NCI-H1930 (cell line): ENCODE measurements around the gene AADAC.
"Not testable (repeated sequence)": the region's sequence is repeated elsewhere in the genome, so short reads cannot be mapped to it uniquely, and the experiment has no call there.

ENCODE experiments used
- DNase-seq, 2 experiments: peaks; one replicate each; lab custom pipeline; 2025; lab: John Stamatoyannopoulos, UW

Gene AADAC

GRCh38 chr3:151813799-151814198 lies at the start of gene AADAC:
TSS of gene AADAC (plus strand) at chr3:151814116. CDS start at chr3:151814163, 47 bp downstream.
- no peak for DNase-seq

DNA sequence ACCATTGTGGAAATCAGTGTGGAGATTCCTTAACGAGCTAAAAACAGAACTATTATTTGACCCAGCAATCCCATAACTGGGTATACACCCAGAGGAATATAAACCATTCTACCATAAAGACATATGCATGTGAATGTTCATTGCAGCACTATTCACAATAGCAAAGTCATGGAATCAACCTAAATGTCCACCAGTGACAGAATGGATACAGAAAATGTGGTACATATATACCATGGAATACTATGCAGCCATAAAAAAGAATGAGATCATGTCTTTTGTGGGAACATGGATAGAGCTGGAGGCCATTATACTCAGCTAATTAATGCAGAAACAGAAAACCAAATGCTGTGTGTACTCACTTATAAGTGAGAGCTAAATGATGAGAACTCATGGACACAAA lies 49.2 kb upstream of the AADAC start:
- not testable (repeated sequence) for DNase-seq

- no peak for DNase-seq
These were observed 48.2 kb upstream of the AADAC start for GRCh38 chr3:151765685-151766084.

DNA sequence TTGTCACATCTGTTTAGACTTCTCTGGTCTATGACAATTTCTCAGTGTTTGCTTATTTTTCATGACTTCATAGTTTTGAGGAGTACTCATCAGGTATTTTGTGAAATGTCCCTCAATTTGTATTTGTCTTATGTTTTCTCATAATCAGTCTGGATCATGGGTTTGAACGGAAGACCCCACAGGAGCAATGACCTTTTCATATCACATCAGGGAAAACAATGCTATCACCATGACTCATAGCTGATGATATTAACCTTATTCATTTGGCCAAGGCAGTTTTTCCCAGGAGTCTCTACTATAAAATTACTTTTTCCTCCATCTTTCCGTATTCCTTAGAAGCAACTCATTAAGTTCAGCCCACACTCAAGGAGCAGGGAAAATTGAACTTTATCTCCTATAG lies 47.5 kb upstream of the AADAC start:
- no peak for DNase-seq

DNA sequence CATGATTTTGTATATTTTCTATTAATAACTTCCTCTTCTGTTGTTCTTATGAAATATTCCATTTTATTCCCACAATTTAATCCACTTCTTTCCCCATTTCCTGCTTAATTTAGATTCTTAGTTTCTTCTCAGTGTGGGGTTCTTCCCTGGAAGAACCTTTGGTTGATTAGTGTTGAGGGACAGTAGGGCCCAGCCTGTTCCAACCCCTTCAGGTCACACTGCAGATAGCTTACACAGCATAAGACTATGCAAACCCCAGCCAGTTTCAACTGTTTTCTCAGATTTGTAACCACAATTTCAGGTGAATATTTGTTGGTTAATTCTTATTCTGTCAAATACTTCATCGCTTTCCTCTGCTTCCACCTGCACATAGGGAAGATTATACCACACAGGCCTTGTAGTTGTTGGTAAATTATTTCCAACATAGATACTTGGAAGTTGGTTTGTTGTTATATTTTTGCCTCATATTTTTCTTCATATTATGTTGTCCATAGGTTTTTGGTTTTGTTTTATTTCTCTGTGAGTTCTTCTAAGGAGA lies 45.5 kb upstream of the AADAC start:
- DNase-seq, result no peak

DNA sequence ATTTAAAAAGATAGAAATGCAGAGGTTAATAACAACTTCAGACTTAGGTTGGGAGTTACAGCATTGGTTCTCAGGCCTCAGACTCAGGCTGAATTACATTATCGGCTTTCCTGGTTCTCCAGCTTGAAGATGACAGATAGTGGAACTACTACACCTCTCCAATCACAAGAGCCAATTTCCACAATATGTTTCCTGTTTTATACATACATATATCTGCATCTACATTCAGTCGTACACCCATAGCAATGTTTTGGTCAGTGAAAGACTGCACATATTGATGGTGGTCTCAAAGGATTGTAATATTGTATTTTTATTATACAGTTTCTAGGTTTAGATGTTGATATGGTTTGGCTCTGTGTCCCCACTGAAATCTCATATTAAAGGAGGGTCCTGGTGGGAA lies 44.7 kb upstream of the AADAC start:
- no peak for DNase-seq

DNA sequence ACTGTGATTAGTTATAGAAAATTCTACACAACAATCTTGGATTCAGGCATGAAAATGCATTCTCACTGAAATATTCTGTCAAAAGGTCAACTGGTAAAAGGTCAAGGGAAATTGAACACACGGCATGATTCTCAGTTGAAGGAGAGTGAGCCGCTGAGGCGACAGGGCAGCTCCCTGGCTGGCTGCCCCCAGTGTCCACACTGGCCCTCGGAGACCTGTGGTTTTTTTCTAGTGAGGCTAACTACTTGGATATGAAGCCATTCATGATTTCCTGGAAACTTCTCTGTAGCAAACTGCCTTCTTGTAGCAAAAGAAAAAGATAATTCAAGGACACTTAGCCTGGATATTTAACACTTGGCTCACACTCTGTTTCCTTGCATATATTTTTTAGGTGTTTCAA lies 43.0 kb upstream of the AADAC start:
- no peak for DNase-seq

DNA sequence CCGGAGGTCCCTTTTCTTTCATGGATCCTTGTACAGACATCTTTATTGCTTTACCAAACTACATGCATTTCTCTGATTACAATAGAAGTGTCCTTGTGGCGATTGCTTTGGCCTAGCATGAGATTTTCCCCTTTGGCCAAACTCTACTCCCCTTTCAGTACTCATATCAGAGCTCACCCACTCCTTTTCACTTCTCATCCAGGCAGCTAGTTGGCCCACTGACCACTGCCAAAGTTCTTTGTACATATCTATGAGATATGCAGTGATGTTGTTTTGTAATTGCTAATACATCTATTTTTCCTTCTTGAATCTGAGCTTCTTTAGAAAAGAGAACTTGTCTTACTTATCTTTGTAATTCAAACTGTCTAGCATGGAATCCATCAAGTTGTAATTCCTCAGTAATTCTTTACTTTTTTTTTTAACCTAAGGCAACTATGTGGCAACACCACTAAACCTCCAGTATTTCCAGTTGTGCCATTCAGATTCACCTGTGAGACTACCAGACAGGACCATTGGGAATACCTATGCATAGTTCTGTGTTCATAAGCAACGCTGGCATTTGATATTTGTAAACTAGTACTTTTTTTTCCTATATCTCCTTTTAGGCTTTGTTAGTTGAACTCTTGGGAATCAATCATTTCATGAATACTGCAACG lies 41.0 kb upstream of the AADAC start:
- no peak for DNase-seq

- no peak for DNase-seq
These were observed 39.7 kb upstream of the AADAC start for GRCh38 chr3:151774235-151774634.

DNA sequence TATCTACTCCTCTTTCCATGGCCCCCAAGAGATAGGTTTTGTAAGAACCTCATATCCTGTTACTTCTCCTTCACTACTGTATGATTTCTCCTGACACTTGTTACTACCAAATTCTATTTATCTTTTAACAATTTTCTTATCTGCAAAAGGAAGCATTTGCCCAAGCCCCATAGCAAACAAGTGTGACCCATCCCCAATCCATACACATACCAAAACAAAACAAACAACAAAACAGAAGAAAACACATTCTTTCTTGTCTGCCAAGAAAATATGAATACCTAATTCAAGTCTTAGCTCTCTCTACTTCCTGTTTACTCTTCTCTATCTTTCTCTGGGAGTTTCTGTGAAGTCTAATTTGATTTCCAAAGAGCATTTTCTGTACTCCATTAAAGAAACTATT lies 39.0 kb upstream of the AADAC start:
- no peak for DNase-seq

GRCh38 chr3:151775314-151776258 lies 38.3 kb upstream of the AADAC start:
- no peak for DNase-seq

GRCh38 chr3:151776259-151776740 lies 37.6 kb upstream of the AADAC start:
- no peak for DNase-seq

GRCh38 chr3:151777880-151778279 lies 36.0 kb upstream of the AADAC start:
- no peak for DNase-seq

DNA sequence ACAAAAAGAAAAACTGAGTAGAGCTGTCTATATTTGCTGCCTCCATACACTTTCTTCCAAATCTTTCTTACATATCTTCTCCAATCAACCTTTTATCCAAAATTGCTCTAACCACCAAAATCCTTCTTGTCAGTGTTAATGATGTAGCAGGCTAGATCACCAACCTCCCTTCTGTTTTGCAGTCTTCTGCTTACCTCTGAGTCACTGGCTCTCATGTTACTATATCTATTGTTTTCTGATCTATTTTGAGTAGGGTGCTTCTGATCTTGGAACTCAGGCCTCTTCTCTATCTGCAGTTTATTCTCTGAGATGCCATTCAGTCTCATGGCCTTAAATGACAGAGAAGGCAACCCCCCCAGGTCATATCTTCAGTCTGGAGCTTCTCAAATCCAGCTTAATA lies 26.3 kb upstream of the AADAC start:
- DNase-seq, result no peak

- no peak for DNase-seq
These were observed 25.5 kb upstream of the AADAC start for GRCh38 chr3:151788401-151788800.

DNA sequence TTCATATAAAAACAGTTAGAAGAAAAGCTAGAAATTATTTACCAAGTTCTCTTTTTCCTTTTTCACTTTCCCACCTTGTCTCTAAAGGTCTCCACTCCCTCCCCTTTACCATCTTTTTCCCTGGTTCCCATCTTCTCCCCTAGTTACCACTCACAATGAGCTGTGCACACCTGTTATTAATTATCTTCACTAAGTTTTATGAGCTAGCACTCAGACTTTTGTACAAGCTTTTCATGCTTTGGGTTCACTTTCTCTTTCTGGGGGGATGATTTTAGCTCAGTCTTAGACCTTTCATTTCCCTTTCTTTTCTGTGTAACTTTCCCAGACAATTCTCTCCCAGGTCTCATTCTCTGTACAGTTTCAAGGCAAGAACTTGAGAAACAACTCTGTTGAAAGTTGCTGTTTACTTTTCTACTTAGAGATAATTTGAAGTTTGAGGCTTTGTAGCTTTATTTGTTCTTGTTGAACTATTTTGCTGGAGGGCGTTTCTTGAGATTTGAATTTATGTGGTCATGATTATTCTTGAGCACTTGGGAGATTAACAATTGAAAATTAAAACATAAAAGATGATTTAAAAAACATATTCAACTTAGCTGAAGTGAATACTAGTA lies 24.0 kb upstream of the AADAC start:
- no peak for DNase-seq

GRCh38 chr3:151790763-151791162 lies 23.2 kb upstream of the AADAC start:
- not testable (repeated sequence) for DNase-seq

DNA sequence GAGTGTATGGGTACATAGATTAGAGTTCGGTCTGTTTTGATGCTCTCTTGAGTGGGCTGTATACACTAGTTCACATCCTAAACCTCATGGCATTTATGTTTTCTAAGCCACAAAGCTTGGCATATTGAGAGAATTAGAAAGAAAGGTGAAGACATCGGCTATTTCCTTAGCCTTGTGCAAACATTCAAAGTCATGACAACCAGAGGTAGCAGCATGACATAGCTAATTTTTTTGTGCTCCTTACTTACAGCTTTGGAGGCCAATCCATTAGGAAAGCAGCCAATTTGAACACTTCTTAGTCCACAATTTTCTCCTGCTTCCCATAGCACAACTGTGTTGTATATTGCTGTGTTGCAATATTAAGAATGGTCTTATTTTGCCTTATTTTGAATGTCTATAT lies 21.5 kb upstream of the AADAC start:
- no peak for DNase-seq

DNA sequence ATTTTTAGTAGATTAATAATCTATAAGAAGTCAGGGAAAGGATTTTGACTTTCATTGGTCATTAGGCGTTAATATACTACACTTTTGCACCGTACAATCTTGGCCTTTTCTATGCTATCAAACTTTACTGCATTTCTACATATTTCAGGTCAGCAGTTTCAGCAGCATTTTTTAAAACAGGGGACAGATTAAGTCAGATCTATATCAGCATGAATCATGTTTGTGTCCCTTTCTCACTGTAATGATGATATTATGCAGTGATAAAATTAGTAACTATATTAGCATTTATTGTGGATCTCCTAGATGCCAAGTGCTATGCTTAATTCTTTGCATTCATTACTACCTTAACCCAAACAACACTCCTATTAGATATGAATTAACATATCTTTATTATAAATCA lies 20.3 kb upstream of the AADAC start:
- DNase-seq, result no peak

GRCh38 chr3:151794080-151794479 lies 19.8 kb upstream of the AADAC start:
- DNase-seq, result no peak

DNA sequence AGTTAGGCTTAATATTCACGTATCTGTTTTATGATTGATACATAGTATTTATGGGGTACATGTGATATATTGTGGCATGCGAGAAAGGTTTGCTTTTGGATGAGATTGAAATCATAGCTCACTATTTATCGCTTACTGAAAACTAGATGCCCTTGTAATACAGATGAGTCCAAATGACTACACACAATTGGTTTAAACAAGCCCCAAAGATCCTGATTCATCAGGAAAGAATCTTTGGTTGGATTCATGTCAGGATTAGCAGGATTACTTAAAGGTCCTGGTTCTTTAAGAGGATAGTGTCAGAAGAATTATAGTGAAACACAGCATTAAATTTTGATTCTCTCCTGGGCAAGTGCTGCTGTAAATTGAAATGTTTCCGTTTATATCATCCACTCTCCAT lies 18.6 kb upstream of the AADAC start:
- DNase-seq, result no peak

DNA sequence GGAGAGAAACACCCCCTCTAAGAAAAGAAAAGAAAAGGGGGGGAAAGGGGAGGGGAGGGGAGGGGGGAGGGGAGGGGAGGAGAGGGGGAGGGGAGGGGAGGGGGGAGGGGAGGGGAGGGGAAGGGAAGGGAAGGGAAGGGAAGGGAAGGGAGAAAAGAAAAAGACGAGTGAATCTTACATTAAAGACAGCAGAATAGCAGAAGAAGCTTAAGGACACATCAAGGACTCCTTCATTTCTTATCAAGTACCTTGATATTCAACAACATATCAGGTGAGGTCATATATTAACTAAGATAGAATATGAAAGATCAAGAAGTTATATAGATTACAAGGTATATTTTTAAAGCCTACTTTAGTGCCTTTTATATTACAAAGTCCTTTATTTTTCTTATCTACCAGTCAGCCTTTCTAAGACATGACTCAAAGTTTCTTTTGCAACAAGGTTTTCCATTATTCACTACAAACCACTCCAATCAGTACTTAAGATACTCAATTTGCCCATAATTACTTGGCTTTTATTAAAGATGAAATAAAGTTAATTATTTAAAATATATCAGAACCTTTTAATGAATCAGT lies 17.7 kb upstream of the AADAC start:
- DNase-seq, result no peak
